Esophagus squamous epithelium (tissue), 5 donors: Measurements from ENCODE around the gene SCN1A. TPM values are rescaled to one million over a fixed set of nuclear protein-coding genes. Genes with fewer than 3 reads are reported as not detected.
"Not testable (repeated sequence)": the region's sequence is repeated elsewhere in the genome, so short reads cannot be mapped to it uniquely, and the experiment has no call there.

ENCODE experiments used
- DNase-seq: peaks from one replicate; lab custom pipeline; 2025; lab: John Stamatoyannopoulos, UW
- H3K27ac ChIP-seq, 4 donors: fragments of 200-600 bp; sonication (generic); one replicate each; pipeline ENCODE4 v1.5.1; 2016 to 2019; ENCODE audit warnings: mild to moderate bottlenecking in 1 of 4
- H3K27me3 ChIP-seq, 4 donors: fragments of 200-600 bp; sonication (generic); 1 replicate in 3 of 4; 2 replicates in 1 of 4; pipeline versions ENCODE4 v1.5.1 to v1.6.0; 2017 to 2021; ENCODE audit warnings: antibody characterized with exemption in 1 of 4
- H3K36me3 ChIP-seq, 3 donors: fragments of 200-600 bp; sonication (generic); one replicate each; pipeline ENCODE4 v1.5.1; 2016 to 2019
- H3K4me1 ChIP-seq, 3 donors: fragments of 200-600 bp; sonication (generic); one replicate each; pipeline ENCODE4 v1.5.1; 2017 to 2019
- H3K4me3 ChIP-seq, 4 donors: fragments of 200-600 bp; sonication (generic); 1 replicate in 3 of 4; 2 replicates in 1 of 4; pipeline ENCODE4 v1.5.1; 2016 to 2019; ENCODE audit warnings: mild to moderate bottlenecking in 2 of 4, moderate library complexity in 1 of 4
- H3K9me3 ChIP-seq, 3 donors: fragments of 200-600 bp; sonication (generic); one replicate each; pipeline ENCODE4 v1.5.1; 2016 to 2019
- CTCF ChIP-seq, 6 experiments: fragments of 450-650 bp in 4 of 6; fragments of 200-600 bp in 2 of 6; sonication (generic) in 2 of 6; IDR thresholded peaks; one replicate each; pipeline ENCODE4 v1.5.1; 2016 to 2019; ENCODE audit warnings: antibody characterized with exemption in 6 of 6, mild to moderate bottlenecking in 4 of 6, moderate library complexity in 4 of 6
- POLR2A ChIP-seq, 4 donors: fragments of 450-650 bp; IDR thresholded peaks; one replicate each; pipeline ENCODE4 v1.6.1; 2017; ENCODE audit warnings: antibody characterized with exemption in 4 of 4, mild to moderate bottlenecking in 4 of 4, moderate library complexity in 3 of 4
- WGBS, 2 donors: methylation state at CpG; one replicate each; pipeline ENCODE4 v1.1.5; 2018; 5-methylcytosine and 5-hydroxymethylcytosine counted together
- intact Hi-C: fragments of 100-400 bp; cut with DNase I; formaldehyde crosslinking; loops from one replicate; pipeline ENCODE4 v1.15.0; 2022
- total RNA-seq, 4 donors: library from RNA; depleted of rRNA; stranded (reverse); fragments of >200 nt; gene quantifications; one replicate each; pipeline ENCODE4 v1.1.0, GENCODE V29; 2016
- donor health status: DM: yes; HTN: yes; CAD: no.

The SCN1A gene
- total RNA-seq, 4 donors from 2014 or later: not detected

GRCh38 chr2:166112193-166112605, 15.6 kb downstream of the SCN1A start:
- Histone ChIP-seq H3K36me3 (no peaks in the 10 kb centered on the region), H3K4me1 (no peaks in the 10 kb centered on the region), H3K27me3 (no peaks in the 10 kb centered on the region), H3K9me3 (no peaks in the 10 kb centered on the region), H3K27ac (no peak overlapping the region), H3K4me3 (no peak overlapping the region)
- TF ChIP-seq POLR2A (IDR thresholded peaks at IDR 0.05) (no peak), CTCF (IDR thresholded peaks at IDR 0.05) (no peak)
- DNase-seq: no peak
- intact Hi-C loops: no loop called here
- WGBS, 2 donors: 67 to 71% methylated on average over 1 of the region's 1 CpG

- DNase-seq: no peak
- intact Hi-C loops: no loop called here
- Histone ChIP-seq H3K27ac (no peak overlapping the region), H3K27me3 (no peaks in the 10 kb centered on the region), H3K4me3 (no peak overlapping the region), H3K4me1 (no peaks in the 10 kb centered on the region), H3K36me3 (no peaks in the 10 kb centered on the region), H3K9me3 (no peaks in the 10 kb centered on the region)
- WGBS, 2 donors: 63 to 64% methylated on average over 7 of the region's 7 CpGs
- TF ChIP-seq CTCF (IDR thresholded peaks at IDR 0.05) (no peak), POLR2A (IDR thresholded peaks at IDR 0.05) (no peak)
Measured at GRCh38 chr2:166106431-166107015, 21.3 kb downstream of the SCN1A start.

GRCh38 chr2:166104773-166105172, 23.0 kb downstream of the SCN1A start:
- no peak for DNase-seq
- Histone ChIP-seq H3K4me1 (no peaks in the 10 kb centered on the region), H3K36me3 (no peaks in the 10 kb centered on the region), H3K27me3 (no peaks in the 10 kb centered on the region), H3K9me3 (no peaks in the 10 kb centered on the region), H3K27ac (no peak overlapping the region), H3K4me3 (no peak overlapping the region)
- no peak for TF ChIP-seq CTCF (IDR thresholded peaks at IDR 0.05)
- no peak for TF ChIP-seq POLR2A (IDR thresholded peaks at IDR 0.05)
- WGBS, 2 donors: 61% methylated on average over 3 of the region's 3 CpGs
- intact Hi-C loops: no loop called here

- H3K9me3 ChIP-seq: no peaks in the 10 kb centered on the region
- WGBS, 2 donors: 90 to 100% methylated on average over 1 of the region's 1 CpG
- no peaks in the 10 kb centered on the region for H3K36me3 ChIP-seq
- H3K27me3 ChIP-seq: no peaks in the 10 kb centered on the region
- no peaks in the 10 kb centered on the region for H3K4me1 ChIP-seq
- H3K27ac ChIP-seq: no peak overlapping the region
- H3K4me3 ChIP-seq: no peak overlapping the region
- DNase-seq: no peak
- intact Hi-C loops: no loop called here
- no peak for TF ChIP-seq POLR2A (IDR thresholded peaks at IDR 0.05)
- TF ChIP-seq CTCF (IDR thresholded peaks at IDR 0.05): no peak
Measured at GRCh38 chr2:166104084-166104483, 23.7 kb downstream of the SCN1A start.

- H3K36me3 ChIP-seq, DNase-seq, H3K4me1 ChIP-seq, H3K9me3 ChIP-seq, H3K4me3 ChIP-seq, H3K27me3 ChIP-seq, intact Hi-C loops, H3K27ac ChIP-seq: not testable (repeated sequence)
- 93 to 96% methylated on average over 6 to 7 of the region's 7 CpGs for WGBS, 2 donors
Measured at GRCh38 chr2:166103277-166103676, 24.5 kb downstream of the SCN1A start.

- no peaks in the 10 kb centered on the region for H3K36me3 ChIP-seq
- H3K27me3 ChIP-seq: no peaks in the 10 kb centered on the region
- no peaks in the 10 kb centered on the region for H3K9me3 ChIP-seq
- 77 to 89% methylated on average over 1 of the region's 1 CpG for WGBS, 2 donors
- no peak overlapping the region for H3K27ac ChIP-seq
- no peak overlapping the region for H3K4me3 ChIP-seq
- intact Hi-C loops: no loop called here
- H3K4me1 ChIP-seq: no peaks in the 10 kb centered on the region
- no peak for DNase-seq
- TF ChIP-seq POLR2A (IDR thresholded peaks at IDR 0.05) (no peak), CTCF (IDR thresholded peaks at IDR 0.05) (no peak)
Measured at GRCh38 chr2:166094325-166094724, 33.5 kb downstream of the SCN1A start.
